Activated naive CD8-positive, alpha-beta T cell treated with anti-CD3 and anti-CD28 coated beads, Interleukin-2, amount 10 ng/mL, durations not matched to agents 7 days and 5 days (primary cell): Measurements from ENCODE around the gene MTF2. TPM values are rescaled to one million over a fixed set of nuclear protein-coding genes. Genes with fewer than 3 reads are reported as not detected.

Source experiments
- ATAC-seq: fragments of 150-1000 bp; cut with Tn5 transposase; one replicate; pipeline ENCODE4 v1.10.0; 2021; ENCODE audit warnings: low read depth, moderate library complexity
- POLR2A ChIA-PET: fragments of 350-600 bp; sonication (Branson Sonifier 250); formaldehyde crosslinking; loops from one replicate; lab custom pipeline; 2021; ENCODE audit warnings: antibody characterized with exemption; lab: Charles Lee
- DNase-seq: peaks from one replicate; pipeline ENCODE4 v3.0.0; 2021
- H3K27ac Mint-ChIP-seq: one replicate; pipeline ENCODE4 v1.8.0; 2022; ENCODE audit warnings: mild to moderate bottlenecking, mixed read lengths
- H3K27me3 Mint-ChIP-seq: one replicate; pipeline ENCODE4 v1.8.0; 2022; ENCODE audit warnings: mild to moderate bottlenecking, moderate library complexity, mixed read lengths
- H3K36me3 Mint-ChIP-seq: one replicate; pipeline ENCODE4 v1.8.0; 2021; ENCODE audit warnings: mild to moderate bottlenecking, mixed read lengths
- H3K4me1 Mint-ChIP-seq: one replicate; pipeline ENCODE4 v1.8.0; 2021; ENCODE audit warnings: mixed read lengths
- H3K4me3 Mint-ChIP-seq: one replicate; pipeline ENCODE4 v1.8.0; 2022; ENCODE audit warnings: mild to moderate bottlenecking, moderate library complexity, mixed read lengths
- H3K9me3 Mint-ChIP-seq: one replicate; pipeline ENCODE4 v1.8.0; 2021; ENCODE audit warnings: mixed read lengths
- total RNA-seq, 2 experiments: library from RNA; stranded (reverse); gene quantifications; one replicate each; pipeline ENCODE4 v1.2.3, GENCODE V29; 2021

Gene MTF2
- total RNA-seq, 2 experiments from 2014 or later, result 61.6 to 66.8 TPM

GRCh38 chr1:93095804-93096585 lies 16.9 kb downstream of the MTF2 start:
- H3K36me3 Mint-ChIP-seq, result peaks cover 14% of the 10 kb centered on the region
- H3K4me3 Mint-ChIP-seq, result no peak overlapping the region
- ATAC-seq (no peak), DNase-seq (no peak)
- H3K9me3 Mint-ChIP-seq, result no peaks in the 10 kb centered on the region
- POLR2A ChIA-PET, result interaction anchor here (0.6 kb wide), 1 partner anchor 11 kb away, joined by 3 read pairs; no protein-coding TSS in a partner anchor
- peaks cover 24% of the 10 kb centered on the region for H3K4me1 Mint-ChIP-seq
- H3K27me3 Mint-ChIP-seq, result no peaks in the 10 kb centered on the region
- no peak overlapping the region for H3K27ac Mint-ChIP-seq

DNA sequence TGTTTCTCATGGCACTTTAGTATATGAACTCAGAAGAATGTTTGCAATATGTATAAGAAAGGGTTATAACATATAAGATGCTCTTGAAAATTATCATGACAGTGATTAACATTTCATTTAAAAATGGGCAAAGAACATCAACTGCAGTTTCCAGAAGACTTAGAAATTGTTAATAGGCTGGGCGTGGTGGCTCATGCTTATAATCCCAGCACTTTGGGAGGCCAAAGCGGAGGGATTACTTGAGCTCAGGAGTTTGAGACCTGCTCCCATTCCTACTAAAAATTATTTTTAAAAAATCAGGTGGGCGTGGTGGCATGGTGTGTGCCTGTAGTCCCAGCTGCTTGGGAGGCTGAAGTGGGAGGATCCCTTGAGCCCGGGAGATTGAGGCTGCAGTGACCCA lies 23.1 kb downstream of the MTF2 start:
- ATAC-seq (no peak), DNase-seq (no peak)
- POLR2A ChIA-PET, result no interaction called here
- Mint-ChIP-seq H3K9me3 (peaks cover 8% of the 10 kb centered on the region), H3K27me3 (no peaks in the 10 kb centered on the region), H3K4me3 (no peak overlapping the region), H3K4me1 (peaks cover 7% of the 10 kb centered on the region), H3K27ac (no peak overlapping the region), H3K36me3 (peaks cover 31% of the 10 kb centered on the region)

GRCh38 chr1:93106226-93106625 lies 27.1 kb downstream of the MTF2 start:
- Mint-ChIP-seq H3K4me1 (peaks cover 14% of the 10 kb centered on the region), H3K9me3 (peaks cover 11% of the 10 kb centered on the region), H3K27me3 (no peaks in the 10 kb centered on the region), H3K36me3 (peaks cover 55% of the 10 kb centered on the region), H3K4me3 (no peak overlapping the region), H3K27ac (no peak overlapping the region)
- ATAC-seq (no peak), DNase-seq (no peak)
- POLR2A ChIA-PET, result no interaction called here

DNA sequence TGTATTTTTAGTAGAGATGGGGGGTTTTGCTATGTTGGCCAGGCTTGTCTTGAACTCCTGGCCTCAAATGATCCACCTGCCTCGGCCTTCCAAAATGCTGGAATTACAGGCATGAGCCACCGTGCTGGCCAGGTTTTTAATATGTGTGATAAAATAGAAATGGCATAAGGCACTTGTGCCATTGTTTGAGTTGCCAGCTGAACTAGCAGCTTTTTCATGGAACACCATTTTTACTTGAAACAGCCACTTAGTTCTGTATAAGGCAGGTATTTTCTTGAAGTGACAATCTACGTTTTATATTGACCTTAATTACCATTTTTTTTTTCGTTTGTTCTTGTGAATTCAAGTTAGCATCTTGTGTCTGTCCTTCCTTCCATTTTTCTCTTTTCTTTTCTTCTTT lies 28.3 kb downstream of the MTF2 start:
- peaks cover 56% of the 10 kb centered on the region for H3K36me3 Mint-ChIP-seq
- POLR2A ChIA-PET, result no interaction called here
- no peak for ATAC-seq
- no peak for DNase-seq
- H3K27me3 Mint-ChIP-seq, result no peaks in the 10 kb centered on the region
- H3K27ac Mint-ChIP-seq, result no peak overlapping the region
- peaks cover 13% of the 10 kb centered on the region for H3K4me1 Mint-ChIP-seq
- peaks cover 11% of the 10 kb centered on the region for H3K9me3 Mint-ChIP-seq
- no peak overlapping the region for H3K4me3 Mint-ChIP-seq

DNA sequence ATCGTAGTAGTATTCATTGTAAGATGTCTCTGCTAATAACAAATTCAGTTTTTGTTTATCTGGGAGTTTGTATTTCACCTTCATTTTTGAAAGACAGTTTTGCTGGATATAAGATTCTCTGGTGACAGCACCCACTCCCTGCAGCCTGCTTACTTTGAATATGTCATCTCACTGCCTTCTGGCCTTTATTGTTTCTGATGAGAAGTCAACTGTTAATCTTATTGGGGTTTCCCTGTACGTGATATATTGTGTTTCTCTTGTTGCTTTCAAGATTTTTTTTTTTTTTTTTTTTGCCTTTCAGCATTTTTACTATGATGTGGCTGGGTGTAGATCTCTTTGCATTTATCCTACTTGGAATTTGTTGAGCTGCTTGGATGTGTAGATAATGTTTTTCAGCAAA lies 29.3 kb downstream of the MTF2 start:
- H3K27me3 Mint-ChIP-seq, result no peaks in the 10 kb centered on the region
- H3K27ac Mint-ChIP-seq, result no peak overlapping the region
- POLR2A ChIA-PET, result no interaction called here
- peaks cover 56% of the 10 kb centered on the region for H3K36me3 Mint-ChIP-seq
- no peak for ATAC-seq
- peaks cover 11% of the 10 kb centered on the region for H3K9me3 Mint-ChIP-seq
- peaks cover 13% of the 10 kb centered on the region for H3K4me1 Mint-ChIP-seq
- no peak overlapping the region for H3K4me3 Mint-ChIP-seq
- no peak for DNase-seq

DNA sequence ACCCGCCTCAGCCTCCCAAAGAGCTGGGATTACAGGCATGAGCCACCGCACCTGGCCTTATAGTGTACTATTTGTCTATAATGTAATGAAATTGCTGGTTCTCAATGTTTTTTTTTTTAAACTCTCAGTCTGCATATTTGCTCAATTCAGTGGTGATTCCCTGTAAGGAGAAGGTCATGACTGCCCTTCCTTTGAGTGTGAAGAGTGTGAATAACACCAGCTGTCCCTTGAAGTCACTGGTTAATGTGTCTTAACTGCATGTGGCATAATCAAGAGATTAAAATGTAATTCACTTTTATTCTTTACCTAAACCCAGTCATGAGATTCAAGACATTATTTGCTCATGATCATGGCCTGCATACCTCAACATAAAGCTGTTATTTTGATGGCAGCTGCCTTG lies 30.5 kb downstream of the MTF2 start:
- H3K27me3 Mint-ChIP-seq, result no peaks in the 10 kb centered on the region
- H3K27ac Mint-ChIP-seq, result no peak overlapping the region
- POLR2A ChIA-PET, result no interaction called here
- DNase-seq (no peak), ATAC-seq (no peak)
- H3K4me3 Mint-ChIP-seq, result no peak overlapping the region
- H3K9me3 Mint-ChIP-seq, result peaks cover 11% of the 10 kb centered on the region
- peaks cover 13% of the 10 kb centered on the region for H3K4me1 Mint-ChIP-seq
- H3K36me3 Mint-ChIP-seq, result peaks cover 54% of the 10 kb centered on the region

DNA sequence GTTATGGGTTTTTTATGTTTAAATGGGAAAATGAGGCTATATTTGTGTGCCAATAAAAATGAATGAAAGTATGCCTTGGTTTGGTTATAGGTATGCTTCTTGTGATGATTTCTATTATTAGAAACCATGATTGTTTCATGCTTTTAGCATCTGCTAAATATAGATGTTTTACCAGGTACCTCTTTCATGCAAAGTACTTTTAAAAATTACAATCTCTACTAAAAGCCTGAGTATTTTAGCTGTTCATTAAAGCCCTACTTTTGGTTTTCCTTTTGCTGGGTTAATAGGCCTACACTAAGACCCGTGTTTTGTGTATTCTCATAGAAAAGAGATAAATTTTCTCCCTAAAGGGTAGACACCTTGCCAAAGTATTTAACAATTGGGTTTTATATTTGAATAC lies 32.0 kb downstream of the MTF2 start:
- H3K27me3 Mint-ChIP-seq, result no peaks in the 10 kb centered on the region
- POLR2A ChIA-PET, result no interaction called here
- H3K9me3 Mint-ChIP-seq, result peaks cover 9% of the 10 kb centered on the region
- no peak overlapping the region for H3K27ac Mint-ChIP-seq
- H3K36me3 Mint-ChIP-seq, result peaks cover 45% of the 10 kb centered on the region
- no peak overlapping the region for H3K4me3 Mint-ChIP-seq
- peaks cover 13% of the 10 kb centered on the region for H3K4me1 Mint-ChIP-seq
- ATAC-seq (no peak), DNase-seq (no peak)

DNA sequence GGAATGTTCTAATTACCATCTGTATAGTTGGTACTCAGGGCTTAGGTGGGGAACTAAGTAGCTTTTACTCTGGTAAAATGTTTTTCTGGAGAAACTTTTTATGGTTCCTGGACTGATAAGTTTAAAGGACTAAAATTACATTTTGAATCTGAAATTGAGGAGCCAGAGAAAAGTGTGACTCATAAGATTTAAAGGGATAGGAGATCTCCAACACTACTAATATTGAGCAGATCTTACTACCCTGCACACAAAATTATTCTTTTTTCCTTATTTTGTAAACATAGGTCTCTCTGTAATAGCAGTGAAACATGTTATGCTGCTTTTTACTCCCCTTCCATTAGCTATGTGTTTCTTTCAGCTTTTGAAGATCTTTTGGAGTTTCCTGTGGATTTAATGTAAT lies 32.5 kb downstream of the MTF2 start:
- Mint-ChIP-seq H3K36me3 (peaks cover 46% of the 10 kb centered on the region), H3K9me3 (peaks cover 9% of the 10 kb centered on the region), H3K27me3 (no peaks in the 10 kb centered on the region), H3K27ac (no peak overlapping the region), H3K4me3 (no peak overlapping the region), H3K4me1 (peaks cover 13% of the 10 kb centered on the region)
- ATAC-seq (no peak), DNase-seq (no peak)
- POLR2A ChIA-PET, result no interaction called here

- Mint-ChIP-seq H3K27ac (no peak overlapping the region), H3K36me3 (peaks cover 33% of the 10 kb centered on the region), H3K4me3 (no peak overlapping the region), H3K4me1 (peaks cover 13% of the 10 kb centered on the region), H3K27me3 (no peaks in the 10 kb centered on the region), H3K9me3 (peaks cover 4% of the 10 kb centered on the region)
- DNase-seq (no peak), ATAC-seq (no peak)
- POLR2A ChIA-PET, result no interaction called here
Observed at GRCh38 chr1:93113127-93113526, 34.0 kb downstream of the MTF2 start.

DNA sequence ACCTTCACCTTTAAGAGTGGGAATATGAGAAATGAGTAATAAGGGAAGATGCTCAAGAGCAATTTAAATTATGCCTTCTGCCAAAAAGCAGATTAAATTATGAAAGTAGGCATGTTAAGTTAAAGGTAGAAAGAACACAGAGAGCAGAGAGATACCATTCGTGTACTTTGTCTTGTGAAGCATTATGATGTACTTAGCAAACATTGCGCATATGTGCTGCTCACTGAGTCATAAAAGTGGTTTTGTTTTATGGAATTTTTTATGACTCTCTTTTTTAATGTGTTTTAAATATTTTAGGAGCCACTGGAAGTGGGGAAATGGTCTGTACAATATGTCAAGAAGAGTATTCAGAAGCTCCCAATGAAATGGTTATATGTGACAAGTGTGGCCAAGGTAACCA lies 35.3 kb downstream of the MTF2 start:
- peaks cover 11% of the 10 kb centered on the region for H3K4me1 Mint-ChIP-seq
- H3K27me3 Mint-ChIP-seq, result no peaks in the 10 kb centered on the region
- no peak for DNase-seq
- no peak overlapping the region for H3K27ac Mint-ChIP-seq
- POLR2A ChIA-PET, result interaction anchor here (0.6 kb wide), 1 partner anchor 342 kb away, joined by 3 read pairs; no protein-coding TSS in a partner anchor
- H3K36me3 Mint-ChIP-seq, result peaks cover 27% of the 10 kb centered on the region
- no peak overlapping the region for H3K4me3 Mint-ChIP-seq
- ATAC-seq, result no peak
- H3K9me3 Mint-ChIP-seq, result no peaks in the 10 kb centered on the region

DNA sequence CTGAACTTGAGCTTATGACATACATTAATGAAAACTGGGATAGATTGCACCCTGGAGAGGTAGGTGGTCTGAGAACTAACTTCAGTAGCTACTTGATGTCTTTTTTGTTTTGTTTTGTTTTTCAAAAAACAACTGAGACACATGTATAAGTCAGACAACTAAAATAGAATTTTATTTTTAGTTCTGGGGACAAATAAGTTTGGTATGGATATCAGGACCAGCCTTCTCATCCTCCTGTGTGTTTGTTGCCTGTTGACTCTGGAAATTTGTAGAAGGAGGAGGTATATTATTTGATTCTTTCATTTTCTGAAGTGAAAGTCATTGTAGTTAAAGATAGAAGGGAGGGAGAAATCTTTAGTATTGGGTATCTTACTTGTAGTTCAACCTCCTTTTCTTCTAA lies 41.5 kb downstream of the MTF2 start:
- Mint-ChIP-seq H3K27me3 (no peaks in the 10 kb centered on the region), H3K9me3 (no peaks in the 10 kb centered on the region), H3K4me3 (no peak overlapping the region), H3K27ac (no peak overlapping the region), H3K36me3 (peaks cover 28% of the 10 kb centered on the region), H3K4me1 (peaks cover 3% of the 10 kb centered on the region)
- POLR2A ChIA-PET, result no interaction called here
- ATAC-seq, result no peak
- DNase-seq, result no peak

- H3K4me1 Mint-ChIP-seq, result peaks cover 2% of the 10 kb centered on the region
- H3K4me3 Mint-ChIP-seq, result no peak overlapping the region
- no peaks in the 10 kb centered on the region for H3K27me3 Mint-ChIP-seq
- H3K36me3 Mint-ChIP-seq, result peaks cover 27% of the 10 kb centered on the region
- no peaks in the 10 kb centered on the region for H3K9me3 Mint-ChIP-seq
- H3K27ac Mint-ChIP-seq, result no peak overlapping the region
- POLR2A ChIA-PET, result no interaction called here
- no peak for DNase-seq
- no peak for ATAC-seq
Observed at GRCh38 chr1:93123201-93123783, 44.2 kb downstream of the MTF2 start.

DNA sequence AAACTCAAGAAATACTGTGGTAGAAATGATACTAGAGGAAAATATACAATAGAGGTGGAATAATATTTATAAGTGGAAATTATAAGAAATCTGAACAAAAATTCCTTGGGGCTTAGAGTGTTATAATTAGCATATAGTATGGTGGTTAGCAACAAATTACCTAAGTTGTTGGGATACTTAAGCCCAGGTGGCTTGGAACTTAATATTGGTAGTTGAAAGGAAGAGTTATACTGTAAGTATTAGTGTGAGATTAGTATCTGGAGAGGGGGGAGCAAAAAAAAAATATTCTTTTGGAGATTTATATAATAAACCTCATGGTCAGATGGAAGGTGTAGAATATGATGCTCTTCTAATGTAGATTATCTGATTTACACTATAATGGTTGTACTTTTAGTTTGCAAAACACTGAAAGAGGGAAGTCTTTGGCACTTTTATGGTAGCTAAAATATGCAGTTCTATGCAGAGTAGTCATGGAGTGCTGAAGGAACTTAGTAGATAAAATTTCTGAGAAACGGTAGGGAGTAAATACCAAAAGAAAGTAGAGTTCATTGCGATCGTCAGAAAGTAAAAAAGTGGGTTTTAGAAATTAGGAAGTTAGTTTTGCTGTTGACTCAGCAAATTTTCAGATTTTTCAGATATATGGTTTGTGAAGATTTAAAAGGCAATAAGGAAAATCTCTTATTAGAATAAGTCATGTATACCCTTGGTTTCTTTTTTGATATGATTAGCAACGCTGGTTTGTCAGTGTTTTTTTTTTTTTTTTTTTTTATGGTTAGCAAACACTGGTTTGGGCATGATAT lies 45.7 kb downstream of the MTF2 start:
- no peak for DNase-seq
- H3K36me3 Mint-ChIP-seq, result peaks cover 28% of the 10 kb centered on the region
- H3K4me3 Mint-ChIP-seq, result no peak overlapping the region
- no peak overlapping the region for H3K27ac Mint-ChIP-seq
- H3K9me3 Mint-ChIP-seq, result no peaks in the 10 kb centered on the region
- POLR2A ChIA-PET, result no interaction called here
- peaks cover 2% of the 10 kb centered on the region for H3K4me1 Mint-ChIP-seq
- no peaks in the 10 kb centered on the region for H3K27me3 Mint-ChIP-seq
- no peak for ATAC-seq
